H1 (cell line): Measurements from ENCODE around the gene PDRG1. TPM values are rescaled to one million over a fixed set of nuclear protein-coding genes. Genes with fewer than 3 reads are reported as not detected.

Experiments used
- CTCF ChIA-PET: fragments of 300-600 bp; sonication (Branson Sonifier 250); formaldehyde crosslinking; loops from one replicate; lab custom pipeline; 2021; ENCODE audit not compliant: partially characterized antibody; lab: Charles Lee
- POLR2A ChIA-PET: fragments of 300-600 bp; sonication (Branson Sonifier 250); formaldehyde crosslinking; loops from one replicate; lab custom pipeline; 2021; ENCODE audit warnings: inconsistent platforms; ENCODE audit not compliant: partially characterized antibody; lab: Charles Lee
- DNase-seq, 2 experiments: peaks; one replicate each; pipeline versions ENCODE4 v3.0.0 to v3.0.0-alpha.2; 2010 to 2022; ENCODE audit warnings: low spot score in 2 of 2, low read depth in 1 of 2, mixed read lengths in 1 of 2
- FAIRE-seq: peaks from 2 replicates; lab custom pipeline; 2011; peaks lifted over from hg19 to GRCh38; lab: Jason Lieb, UNC
- H2AFZ ChIP-seq: 2 replicates; pipeline ENCODE4 v1.8.1; 2012; ENCODE audit warnings: low read length, inconsistent platforms
- H2AK5ac ChIP-seq: 2 replicates; pipeline ENCODE4 v1.6.1; 2013; ENCODE audit warnings: low read depth, low read length
- H2BK120ac ChIP-seq: replicated peaks from 2 replicates; pipeline ENCODE3; 2013; ENCODE audit warnings: low read depth, low read length, inconsistent platforms
- H2BK12ac ChIP-seq: 2 replicates; pipeline ENCODE4 v1.6.1; 2013; ENCODE audit warnings: low read depth, low read length
- H2BK15ac ChIP-seq: 2 replicates; pipeline ENCODE4 v1.6.1; 2013; ENCODE audit warnings: low read length
- H2BK20ac ChIP-seq: 2 replicates; pipeline ENCODE4 v1.6.1; 2013; ENCODE audit warnings: low read length
- H2BK5ac ChIP-seq: 2 replicates; pipeline ENCODE4 v1.6.1; 2013; ENCODE audit warnings: low read depth, low read length
- H3K14ac ChIP-seq: 2 replicates; pipeline ENCODE4 v1.6.1; 2013; ENCODE audit warnings: inconsistent platforms; ENCODE audit not compliant: insufficient read length
- H3K18ac ChIP-seq: 2 replicates; pipeline ENCODE4 v1.6.1; 2013; ENCODE audit warnings: low read length; ENCODE audit errors: extremely low read depth
- H3K23ac ChIP-seq: 2 replicates; pipeline ENCODE4 v1.6.1; 2013; ENCODE audit warnings: inconsistent platforms; ENCODE audit not compliant: insufficient read length
- H3K23me2 ChIP-seq: 2 replicates; pipeline ENCODE4 v1.6.1; 2013; ENCODE audit warnings: low read depth, low read length
- H3K27ac ChIP-seq: 2 replicates; pipeline ENCODE4 v1.6.1; 2011; ENCODE audit warnings: low read depth, low read length, inconsistent platforms
- H3K27me3 ChIP-seq, 4 experiments: replicated peaks in 1 of 4; 1 replicate in 1 of 4; 2 replicates in 3 of 4; pipeline versions ENCODE4 v1.6.1 to v1.8.1; 2011 to 2013; ENCODE audit warnings: low read length in 3 of 4, mild to moderate bottlenecking in 3 of 4, inconsistent platforms in 2 of 4, mixed read lengths in 2 of 4, moderate library complexity in 1 of 4; ENCODE audit not compliant: control insufficient read depth in 3 of 4, insufficient read depth in 3 of 4; ENCODE audit errors: extremely low read depth in 1 of 4
- H3K36me3 ChIP-seq, 4 experiments: 2 replicates each; pipeline versions ENCODE4 v1.6.1 to v1.8.1; 2011 to 2013; ENCODE audit warnings: mild to moderate bottlenecking in 4 of 4, low read length in 3 of 4, moderate library complexity in 2 of 4, control low read depth in 1 of 4, inconsistent platforms in 1 of 4; ENCODE audit not compliant: insufficient read depth in 4 of 4, control insufficient read depth in 2 of 4
- H3K4ac ChIP-seq: replicated peaks from 2 replicates; pipeline ENCODE3; 2013; ENCODE audit warnings: low read length, low read depth, mixed read lengths, inconsistent platforms; ENCODE audit not compliant: insufficient read length
- H3K4me1 ChIP-seq, 4 experiments: replicated peaks in 1 of 4; 1 replicate in 1 of 4; 2 replicates in 3 of 4; pipeline versions ENCODE4 v1.6.1 to v1.8.1; 2011 to 2013; ENCODE audit warnings: low read length in 3 of 4, inconsistent platforms in 2 of 4, mixed read lengths in 1 of 4; ENCODE audit not compliant: insufficient read depth in 4 of 4, control insufficient read depth in 3 of 4
- H3K4me2 ChIP-seq, 2 experiments: 2 replicates each; pipeline versions ENCODE4 v1.6.1 to v1.8.1; 2011 to 2013; ENCODE audit warnings: low read depth in 2 of 2, low read length in 2 of 2, control low read depth in 1 of 2, inconsistent platforms in 1 of 2, mild to moderate bottlenecking in 1 of 2; ENCODE audit not compliant: insufficient read depth in 1 of 2
- H3K4me3 ChIP-seq, 4 experiments: fragments of 200-600, 300-600 bp in 1 of 4; sonication (generic), shearing (Covaris generic), sonication (Bioruptor Twin) in 1 of 4; 2 replicates each; pipeline versions ENCODE4 v1.5.1 to v1.8.1; 2011 to 2016; ENCODE audit warnings: low read length in 4 of 4, low read depth in 3 of 4, control low read depth in 2 of 4, inconsistent platforms in 2 of 4, mild to moderate bottlenecking in 2 of 4, mixed read lengths in 1 of 4, moderate library complexity in 1 of 4; ENCODE audit not compliant: insufficient read depth in 2 of 4; ENCODE audit errors: extremely low read depth in 1 of 4
- H3K56ac ChIP-seq: replicated peaks from 2 replicates; pipeline ENCODE3; 2013; ENCODE audit warnings: low read depth, mild to moderate bottlenecking, mixed read lengths, low read length, inconsistent platforms; ENCODE audit not compliant: insufficient read length
- H3K79me1 ChIP-seq: 2 replicates; pipeline ENCODE4 v1.6.1; 2013; ENCODE audit warnings: low read depth, low read length, control low read depth
- H3K79me2 ChIP-seq, 2 experiments: 2 replicates each; pipeline versions ENCODE4 v1.6.1 to v1.8.1; 2012 to 2013; ENCODE audit warnings: low read length in 2 of 2, mild to moderate bottlenecking in 2 of 2, inconsistent platforms in 1 of 2; ENCODE audit not compliant: insufficient read depth in 2 of 2, control insufficient read depth in 1 of 2
- H3K9ac ChIP-seq, 4 experiments: replicated peaks in 1 of 4; 1 replicate in 1 of 4; 2 replicates in 3 of 4; pipeline versions ENCODE4 v1.6.1 to v1.8.1; 2011 to 2013; ENCODE audit warnings: low read depth in 3 of 4, low read length in 3 of 4, control low read depth in 2 of 4, mild to moderate bottlenecking in 2 of 4, moderate library complexity in 2 of 4, inconsistent platforms in 1 of 4; ENCODE audit errors: extremely low read depth in 1 of 4
- H3K9me3 ChIP-seq, 2 experiments: 2 replicates each; pipeline versions ENCODE4 v1.6.1 to v1.8.1; 2012 to 2013; ENCODE audit warnings: mild to moderate bottlenecking in 2 of 2, moderate library complexity in 2 of 2, control low read depth in 1 of 2, inconsistent platforms in 1 of 2, low read depth in 1 of 2, low read length in 1 of 2, mixed read lengths in 1 of 2; ENCODE audit not compliant: insufficient read depth in 2 of 2
- H4K20me1 ChIP-seq, 2 experiments: replicated peaks in 1 of 2; 2 replicates each; pipeline versions ENCODE3 to v1.8.1; 2011 to 2013; ENCODE audit warnings: inconsistent platforms in 2 of 2, low read length in 2 of 2, mild to moderate bottlenecking in 1 of 2; ENCODE audit not compliant: insufficient read depth in 2 of 2, control insufficient read depth in 1 of 2
- H4K5ac ChIP-seq: 2 replicates; pipeline ENCODE4 v1.6.1; 2013; ENCODE audit warnings: low read length, low read depth, mixed read lengths, inconsistent platforms; ENCODE audit not compliant: insufficient read length
- H4K8ac ChIP-seq: 2 replicates; pipeline ENCODE4 v1.8.0; 2013; ENCODE audit warnings: mild to moderate bottlenecking, moderate library complexity, low read length, inconsistent platforms; ENCODE audit not compliant: insufficient read depth; ENCODE audit errors: extremely low read depth
- H4K91ac ChIP-seq: replicated peaks from 2 replicates; pipeline ENCODE3; 2013; ENCODE audit warnings: low read length, mixed read lengths, inconsistent platforms; ENCODE audit not compliant: insufficient read length
- EP300 ChIP-seq, 2 experiments: IDR thresholded peaks; 1 replicate in 1 of 2; 2 replicates in 1 of 2; pipeline ENCODE4 v1.6.1; 2011 to 2012; ENCODE audit warnings: low read depth in 2 of 2, low read length in 2 of 2, mild to moderate bottlenecking in 2 of 2, borderline replicate concordance in 1 of 2, inconsistent platforms in 1 of 2, moderate library complexity in 1 of 2
- MAFK ChIP-seq: IDR thresholded peaks from 2 replicates; pipeline ENCODE4 v1.6.1; 2012; ENCODE audit warnings: low read depth, mild to moderate bottlenecking, improper control_type of control experiment, low read length
- WGBS, 2 experiments: shearing (Covaris generic) in 1 of 2; methylation state at CpG; one replicate each; pipeline versions ENCODE4 v1.1.6 to v1.1.7; 2013 to 2015; ENCODE audit warnings: low lambda C conversion rate in 2 of 2, mixed read lengths in 2 of 2, inconsistent platforms in 1 of 2, low coverage in 1 of 2, missing lambda C conversion rate in 1 of 2; ENCODE audit not compliant: insufficient replicate concordance in 2 of 2, insufficient coverage in 1 of 2, insufficient read length in 1 of 2; ENCODE audit errors: extremely low coverage in 1 of 2, missing lambda C conversion rate in 1 of 2; 5-methylcytosine and 5-hydroxymethylcytosine counted together
- polyA plus RNA-seq, 7 experiments: library from polyadenylated mRNA; depleted of rRNA in 3 of 7; stranded (reverse) in 5 of 7; unstranded in 2 of 7; fragments of >200 nt in 5 of 7; fragments of 200-250 nt in 2 of 7; gene quantifications; 1 replicate in 5 of 7; 2 replicates in 1 of 7; 4 replicates in 1 of 7; pipeline versions ENCODE4 v1.2.1 to v1.2.3, GENCODE V29; 2011 to 2013; ENCODE audit warnings: missing spikeins in 2 of 7, mixed read lengths in 2 of 7
- total RNA-seq: library from RNA; stranded (reverse); fragmentation: NEBNext Ultra II Directional; extraction: Animal tissue kit (Norgen Biotek cat#: 25700); gene quantifications from 2 replicates; pipeline ENCODE4 v1.2.1, GENCODE V29; 2021

The PDRG1 gene
- total and polyA plus RNA-seq, 2 of the 8 experiments (the other 6 are each of a cell fraction or from before 2014, with no cell fraction given) = 14.2 to 20.8 TPM

DNA sequence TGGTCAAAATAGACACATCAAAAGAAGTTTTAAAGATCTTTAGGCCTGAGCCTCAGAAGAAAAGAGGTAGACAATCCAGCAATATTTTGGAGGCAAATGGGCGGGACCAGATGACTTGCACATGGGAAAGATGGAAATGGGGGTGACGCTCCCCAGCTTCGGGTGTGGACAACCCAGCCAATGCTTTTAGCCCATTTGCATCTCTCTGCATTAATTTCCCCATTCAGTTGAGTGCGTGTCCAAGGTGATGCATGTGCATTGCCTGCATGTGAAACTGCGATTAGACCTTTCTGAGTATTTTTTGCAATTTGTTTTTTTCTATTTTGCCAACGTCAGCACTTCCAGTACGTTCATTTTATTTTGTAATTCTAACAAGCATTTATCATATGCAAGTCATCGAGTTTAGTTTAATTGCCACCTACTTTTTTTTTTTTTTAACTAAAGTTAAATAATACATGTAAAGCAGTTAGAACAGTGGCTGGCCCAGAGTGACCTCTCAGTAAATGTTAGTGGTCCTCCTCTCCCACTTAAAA is 24.2 kb downstream of the PDRG1 start:
- Histone ChIP-seq H3K4ac (no peak overlapping the region), H3K36me3 (no peaks in the 10 kb centered on the region), H2BK120ac (no peak overlapping the region), H3K9ac (no peak overlapping the region), H3K27me3 (no peaks in the 10 kb centered on the region; a peak in 1 of 7 replicates), H2BK12ac (no peak overlapping the region), H2BK15ac (no peak overlapping the region), H3K79me2 (no peaks in the 10 kb centered on the region), H2BK20ac (no peak overlapping the region), H3K18ac (no peak overlapping the region), H4K5ac (no peak overlapping the region), H3K14ac (no peak overlapping the region), H3K79me1 (no peaks in the 10 kb centered on the region), H3K27ac (no peak overlapping the region), H4K8ac (no peak overlapping the region), H3K56ac (no peak overlapping the region), H3K23ac (no peak overlapping the region), H2AK5ac (no peak overlapping the region), H3K4me1 (peaks cover 0 to 5% (median 4%) of the 10 kb centered on the region in 4 experiments; a peak in 4 of 7 replicates), H3K9me3 (no peaks in the 10 kb centered on the region), H2AFZ (no peak overlapping the region), H4K91ac (no peak overlapping the region), H3K23me2 (no peaks in the 10 kb centered on the region), H3K4me3 (no peak overlapping the region), H3K4me2 (no peak overlapping the region), H4K20me1 (no peaks in the 10 kb centered on the region), H2BK5ac (no peak overlapping the region)
- DNase-seq = no peak
- peak; percentile 52 for FAIRE-seq
- WGBS, 2 experiments = 89% methylated on average over 8 of the region's 8 CpGs; no CpG with 5 or more reads in 1 of the 2 experiments
- TF ChIP-seq MAFK (peak; percentile 31; the same call in 1 of the 2 replicates), EP300 (IDR thresholded peaks at IDR 0.05; ENCODE audit: borderline replicate concordance in 1 of 2, low read depth in 2 of 2, low read length in 2 of 2) (no peak)
- ChIA-PET CTCF (interaction anchor here (0.6 to 1.1 kb wide), 3 partner anchors 24 to 76 kb away, joined by 3 read pairs; partner anchors contain the start of gene PDRG1), POLR2A (interaction anchor here (0.6 kb wide), 1 partner anchor 48 kb away, joined by 3 read pairs; no protein-coding TSS in a partner anchor)
